GM19238 (cell line): ENCODE data around the gene ZNF74.

Experiments used
- DNase-seq: peaks from one replicate; pipeline ENCODE4 v3.0.0; 2011; ENCODE audit warnings: low spot score; ENCODE audit not compliant: insufficient read length

The ZNF74 gene

DNA sequence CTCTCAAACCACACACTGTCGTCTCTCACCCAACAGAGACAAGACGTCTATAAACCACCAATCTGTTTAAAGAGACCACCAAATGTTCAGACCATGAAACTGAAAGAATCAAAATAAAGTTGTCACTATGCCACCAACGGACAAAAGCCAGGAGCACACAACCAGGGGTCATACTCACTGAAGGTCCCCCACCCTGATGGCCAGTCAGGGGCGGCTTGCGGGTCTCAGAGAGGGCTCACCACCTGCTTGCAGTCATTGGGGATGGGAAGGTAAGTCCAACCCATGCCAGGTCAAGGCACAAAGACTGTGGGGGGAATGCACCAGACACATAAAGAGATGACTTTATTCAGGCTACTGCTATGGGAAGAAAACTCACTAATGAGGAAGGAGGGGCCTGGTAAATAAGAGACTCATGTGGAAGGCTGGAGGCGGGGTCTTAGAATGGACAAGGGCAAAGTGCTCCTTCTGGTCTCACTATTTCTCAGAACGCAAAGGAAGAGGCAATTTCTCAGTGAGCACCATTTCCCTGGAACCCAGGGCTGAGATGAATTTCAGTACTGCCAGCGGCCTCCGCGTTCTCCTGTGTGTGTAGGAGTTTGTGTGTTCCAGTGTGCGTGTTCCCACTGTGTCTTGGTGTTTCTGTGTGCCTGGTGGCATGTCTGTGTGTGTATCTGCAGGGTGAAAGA lies 26.3 kb downstream of the ZNF74 start:
- no peak for DNase-seq

GRCh38 chr22:20421507-20421874 lies 27.5 kb downstream of the ZNF74 start:
- DNase-seq, result no peak

DNA sequence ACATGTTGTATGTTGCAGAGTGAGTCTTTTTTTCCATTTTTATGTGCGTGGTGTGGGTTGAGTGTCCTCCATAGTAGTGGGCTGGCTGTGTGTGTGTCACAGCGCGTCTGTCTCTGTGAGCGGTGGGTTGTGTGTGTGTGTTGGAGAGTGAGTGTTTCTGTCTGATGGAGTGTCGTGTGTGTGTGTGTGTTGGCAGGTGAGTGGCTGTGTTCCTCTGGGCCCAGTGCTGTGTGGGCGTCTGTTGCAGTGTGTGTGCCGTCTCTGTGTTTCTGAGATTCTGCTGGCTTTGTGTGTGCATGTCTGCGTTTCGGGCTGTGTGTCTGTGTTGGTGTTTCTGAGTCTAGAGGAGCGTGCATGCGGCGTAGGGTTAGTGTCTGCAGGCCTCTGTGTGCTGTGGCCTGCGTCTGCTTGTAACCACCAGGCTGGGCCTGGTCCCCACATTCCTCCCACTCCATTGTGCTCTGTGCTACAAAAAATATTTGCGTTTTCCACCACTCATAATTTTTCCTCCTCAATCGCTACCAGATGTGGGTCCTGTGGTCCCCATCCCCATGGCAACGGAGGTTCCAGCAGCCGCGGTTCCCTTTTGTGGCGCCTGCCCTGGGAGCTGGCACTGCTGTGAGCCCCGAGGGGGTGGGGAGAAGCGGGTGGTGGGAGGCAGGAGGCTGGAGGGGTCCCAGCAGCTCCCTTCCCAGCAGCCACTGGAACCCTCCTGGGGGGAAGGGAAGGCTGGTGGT lies 28.5 kb downstream of the ZNF74 start:
- no peak for DNase-seq

DNA sequence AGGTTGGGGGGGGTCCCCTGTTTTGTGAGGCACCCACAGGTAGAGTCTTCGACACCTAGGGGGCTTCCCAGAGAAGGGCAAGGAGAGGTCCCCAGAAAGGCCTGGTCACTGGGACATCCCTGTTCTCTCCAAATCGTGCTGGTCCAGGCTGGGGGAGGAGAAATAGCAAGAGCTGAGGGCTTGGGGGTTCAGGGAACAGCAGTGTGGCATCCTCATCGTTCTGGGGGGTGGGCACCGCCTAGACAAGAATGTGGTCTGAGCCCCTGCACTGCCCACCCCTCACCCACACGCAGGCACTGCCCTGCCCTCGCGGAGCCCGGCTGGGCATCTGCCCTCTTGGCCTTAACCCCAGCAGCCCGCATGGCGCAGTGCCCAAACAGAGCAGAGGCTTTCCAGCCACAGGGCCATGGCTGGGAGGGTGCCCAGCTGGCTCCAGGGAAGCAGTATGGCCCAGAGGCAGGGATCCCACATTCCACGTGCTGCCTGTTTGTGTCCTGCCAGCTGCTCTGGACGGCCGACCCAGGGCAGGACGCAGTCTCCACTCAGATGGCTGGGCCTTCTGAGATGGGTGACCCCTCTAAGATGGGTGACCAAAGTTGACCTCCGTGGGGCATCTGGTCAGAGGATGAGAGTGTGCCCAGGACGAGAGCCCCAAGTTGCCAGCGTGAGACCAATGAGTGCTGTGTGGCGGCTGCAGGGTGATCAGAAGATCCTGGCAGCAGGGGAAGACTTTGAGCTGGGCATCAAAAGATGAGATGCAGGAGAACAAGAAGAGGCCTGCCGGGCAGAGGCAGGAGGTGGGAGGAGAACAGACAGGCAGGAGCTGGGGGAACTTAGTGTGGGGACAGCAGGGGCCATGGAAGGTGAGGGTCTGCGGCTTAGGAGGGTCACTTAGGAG lies 29.3 kb downstream of the ZNF74 start:
- no peak for DNase-seq

- no peak for DNase-seq
Observed at GRCh38 chr22:20423906-20424551, 30.1 kb downstream of the ZNF74 start.

GRCh38 chr22:20424568-20424931 lies 30.6 kb downstream of the ZNF74 start:
- DNase-seq, result no peak

DNA sequence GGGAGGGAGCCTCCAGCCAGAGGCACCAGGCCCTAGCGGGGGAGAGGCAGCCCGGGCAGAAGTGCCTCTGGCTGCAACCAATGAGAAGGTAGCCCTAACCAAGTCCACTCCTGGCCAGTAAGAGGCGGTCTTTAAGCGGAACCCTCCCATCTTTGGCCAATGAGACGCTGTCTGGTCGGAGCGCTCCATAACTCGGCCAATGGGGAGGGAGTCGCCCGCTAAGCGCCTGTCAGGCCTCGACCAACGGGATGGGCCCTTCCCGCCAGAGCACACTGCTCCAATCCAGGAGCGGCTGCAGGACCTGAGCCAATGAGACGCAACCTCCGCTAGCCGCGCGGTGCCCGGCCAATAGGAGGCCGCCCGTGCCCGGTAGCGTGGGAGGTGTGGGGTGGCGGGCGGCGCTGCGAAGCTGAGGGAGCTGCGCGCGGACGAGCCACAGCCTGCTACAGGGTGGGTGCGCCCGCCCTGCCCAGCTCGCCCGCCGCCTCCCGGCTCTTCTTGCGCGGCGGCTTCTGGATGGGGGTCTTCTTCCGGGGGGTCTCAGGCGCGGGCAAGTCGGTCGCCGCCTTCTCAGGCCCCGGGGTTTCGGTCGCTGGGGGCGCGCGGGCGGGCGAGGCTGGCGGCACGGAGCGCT lies 31.1 kb downstream of the ZNF74 start:
- no peak for DNase-seq

DNA sequence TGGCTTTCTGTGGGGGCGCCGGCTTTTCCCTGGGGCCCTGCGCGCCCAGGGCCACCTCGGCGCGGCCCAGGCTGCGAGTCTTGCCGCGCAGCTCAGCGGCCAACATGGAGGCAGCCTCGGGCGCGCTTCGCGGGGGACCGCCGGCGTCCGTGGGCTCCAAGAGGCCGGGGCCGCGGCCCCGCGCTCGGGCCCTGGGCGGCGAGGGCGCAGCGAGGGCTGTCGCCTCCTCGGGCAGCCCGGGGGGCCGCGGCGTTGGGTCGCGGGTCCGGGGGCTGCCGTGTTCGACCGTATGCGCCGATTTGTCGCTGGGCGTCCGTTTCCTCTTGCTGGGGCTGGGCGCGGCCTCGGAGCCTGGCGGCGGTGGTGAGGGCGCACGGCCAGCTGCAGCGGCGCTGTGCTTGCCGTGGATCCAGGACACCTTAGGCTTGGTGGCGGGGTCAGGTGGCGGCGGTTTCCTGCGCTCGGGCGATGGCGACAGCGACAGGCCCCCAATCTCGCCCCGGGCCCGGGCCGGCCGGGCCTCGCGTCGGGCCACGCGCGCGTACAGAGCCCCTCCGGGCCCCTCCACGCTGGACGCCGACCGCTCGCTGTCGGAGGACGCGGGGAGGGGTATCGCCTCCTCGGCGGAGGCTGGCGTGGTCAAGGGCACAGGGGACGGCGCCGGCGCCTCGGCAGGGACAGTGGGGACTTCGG lies 31.8 kb downstream of the ZNF74 start:
- DNase-seq, result no peak

DNA sequence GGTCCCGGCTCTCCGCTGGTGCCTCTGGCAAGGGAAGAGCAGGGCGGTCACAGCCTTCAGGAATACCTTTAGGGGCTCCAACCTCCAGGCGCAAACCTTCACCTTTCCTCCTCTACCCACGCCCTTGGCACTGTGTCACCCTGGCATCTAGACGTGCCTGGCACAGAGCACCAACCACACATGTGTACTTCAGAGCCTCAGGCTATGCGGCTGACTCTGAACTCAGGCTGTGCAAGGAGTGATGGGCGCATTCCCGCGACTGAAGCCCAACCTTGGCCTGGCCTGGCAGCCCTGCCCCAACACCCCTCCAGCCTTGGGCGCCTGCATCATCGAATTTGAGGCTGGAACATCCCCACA lies 32.3 kb downstream of the ZNF74 start:
- DNase-seq, result no peak

DNA sequence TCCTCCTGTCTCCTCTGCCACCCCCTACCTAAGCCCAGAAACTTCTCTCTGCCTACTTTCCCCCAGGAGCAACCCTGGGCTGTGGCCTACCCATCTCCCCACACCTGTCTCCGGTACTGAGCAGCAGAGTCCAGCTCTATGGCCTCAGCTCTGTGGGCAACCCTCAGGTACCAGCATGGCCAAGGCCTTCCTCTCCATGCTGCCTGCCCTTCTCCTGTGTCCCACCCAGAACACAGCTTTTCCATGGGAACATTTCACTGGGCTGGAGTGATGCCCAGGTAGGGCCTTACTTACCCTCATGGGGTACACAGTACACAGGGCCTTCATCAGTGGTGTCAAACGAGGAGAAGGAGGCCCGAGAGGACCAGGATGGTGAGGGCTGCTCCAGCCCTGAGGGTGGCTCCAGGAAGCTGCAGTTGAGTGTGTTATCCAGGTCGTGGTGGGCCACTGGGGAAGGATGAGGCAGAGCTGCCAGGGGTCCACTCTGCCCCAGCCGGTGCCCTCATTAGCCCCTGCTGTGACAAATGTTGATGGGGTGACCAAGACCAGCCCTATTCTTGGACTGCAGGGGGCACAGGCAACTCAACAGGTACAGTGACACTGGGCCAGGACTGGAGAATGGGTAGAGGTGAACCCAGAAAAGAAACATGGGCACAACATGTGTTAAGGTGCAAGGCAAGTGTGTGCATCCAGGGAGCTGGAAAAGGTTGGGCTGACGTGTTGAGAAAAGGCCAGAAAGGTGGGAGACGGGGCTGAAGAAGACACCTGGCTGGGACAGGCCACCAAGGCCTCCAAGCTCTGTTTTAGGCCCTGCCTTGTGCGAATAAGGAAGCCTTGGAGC lies 33.4 kb downstream of the ZNF74 start:
- no peak for DNase-seq

GRCh38 chr22:20427945-20428417 lies 34.0 kb downstream of the ZNF74 start:
- DNase-seq, result no peak

DNA sequence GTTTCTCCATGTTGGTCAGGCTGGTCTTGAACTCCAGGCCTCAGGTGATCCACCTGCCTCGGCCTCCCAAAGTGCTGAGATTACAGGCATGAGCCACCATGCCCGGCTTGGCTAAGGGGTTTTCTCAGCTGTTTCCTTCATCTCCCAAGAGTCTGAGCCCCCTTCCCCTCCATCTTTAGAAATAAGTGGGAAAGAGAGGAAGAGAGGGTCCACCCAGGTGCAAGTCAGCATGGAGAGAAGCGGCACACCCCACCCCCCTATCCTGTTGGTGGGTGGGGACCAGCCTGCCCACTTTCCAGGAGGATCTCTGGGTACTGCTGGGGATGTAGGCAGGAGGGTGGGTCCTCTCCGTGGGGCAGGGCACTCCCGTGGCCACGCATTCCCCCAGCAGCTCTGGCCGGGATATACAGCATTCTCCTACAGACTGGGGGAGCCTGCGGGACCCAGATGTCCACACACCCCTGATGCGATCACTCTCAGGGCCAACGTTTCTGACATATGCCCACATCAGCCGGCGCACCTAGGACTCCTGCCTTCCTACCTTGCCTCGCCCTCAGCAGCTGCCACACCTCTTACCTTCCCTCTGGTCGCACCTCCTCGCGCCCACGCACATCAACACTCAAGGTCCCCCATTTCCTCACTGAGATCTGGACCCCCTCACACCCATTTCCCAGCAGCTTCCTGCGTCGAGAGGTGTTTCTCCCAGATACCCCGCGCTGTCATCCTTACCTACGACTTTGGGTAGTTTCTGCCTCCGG lies 34.7 kb downstream of the ZNF74 start:
- DNase-seq, result no peak

DNA sequence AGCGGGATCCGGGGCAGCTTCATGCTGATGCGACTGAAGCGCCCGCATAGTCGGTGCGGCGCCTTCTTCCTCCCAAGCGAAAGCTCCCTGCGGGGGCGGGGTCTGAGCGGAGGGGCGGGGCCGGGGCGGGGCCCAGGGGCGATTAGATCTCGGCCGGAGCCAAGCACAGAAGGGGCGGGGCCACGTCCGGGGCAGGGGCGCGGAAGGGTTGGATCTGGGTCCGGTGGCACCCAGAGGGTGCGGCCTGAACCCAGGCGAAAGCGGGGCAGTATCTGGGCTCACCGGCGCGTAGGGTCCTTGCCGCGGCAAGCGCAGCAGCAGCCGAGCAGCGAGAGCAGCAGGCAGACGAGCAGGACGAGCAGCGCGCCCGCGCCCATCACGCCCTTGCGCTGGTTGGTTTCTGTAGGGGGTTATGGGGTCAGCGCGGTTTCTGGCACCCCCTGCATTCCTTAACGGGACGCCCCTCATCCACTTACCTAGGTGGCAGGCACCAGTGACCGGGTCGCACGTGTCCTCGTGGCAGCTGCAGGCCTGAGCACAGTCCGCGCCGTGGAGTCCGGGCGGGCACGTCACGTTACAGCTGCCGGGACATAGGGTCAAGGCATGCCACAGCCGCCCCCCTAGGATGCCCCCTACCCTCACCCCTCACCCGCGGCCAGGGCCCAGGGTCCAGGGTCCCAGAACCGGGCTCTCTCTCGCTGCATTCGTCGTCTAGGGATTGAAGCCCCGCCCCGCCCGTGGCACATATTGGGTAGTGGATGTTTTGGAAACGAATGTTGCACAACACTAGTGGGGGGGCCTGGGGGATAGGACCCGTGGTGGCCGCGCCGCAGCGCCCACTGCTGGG lies 35.5 kb downstream of the ZNF74 start:
- DNase-seq, result peak; percentile 85

GRCh38 chr22:20430101-20430719 lies 36.3 kb downstream of the ZNF74 start:
- no peak for DNase-seq

DNA sequence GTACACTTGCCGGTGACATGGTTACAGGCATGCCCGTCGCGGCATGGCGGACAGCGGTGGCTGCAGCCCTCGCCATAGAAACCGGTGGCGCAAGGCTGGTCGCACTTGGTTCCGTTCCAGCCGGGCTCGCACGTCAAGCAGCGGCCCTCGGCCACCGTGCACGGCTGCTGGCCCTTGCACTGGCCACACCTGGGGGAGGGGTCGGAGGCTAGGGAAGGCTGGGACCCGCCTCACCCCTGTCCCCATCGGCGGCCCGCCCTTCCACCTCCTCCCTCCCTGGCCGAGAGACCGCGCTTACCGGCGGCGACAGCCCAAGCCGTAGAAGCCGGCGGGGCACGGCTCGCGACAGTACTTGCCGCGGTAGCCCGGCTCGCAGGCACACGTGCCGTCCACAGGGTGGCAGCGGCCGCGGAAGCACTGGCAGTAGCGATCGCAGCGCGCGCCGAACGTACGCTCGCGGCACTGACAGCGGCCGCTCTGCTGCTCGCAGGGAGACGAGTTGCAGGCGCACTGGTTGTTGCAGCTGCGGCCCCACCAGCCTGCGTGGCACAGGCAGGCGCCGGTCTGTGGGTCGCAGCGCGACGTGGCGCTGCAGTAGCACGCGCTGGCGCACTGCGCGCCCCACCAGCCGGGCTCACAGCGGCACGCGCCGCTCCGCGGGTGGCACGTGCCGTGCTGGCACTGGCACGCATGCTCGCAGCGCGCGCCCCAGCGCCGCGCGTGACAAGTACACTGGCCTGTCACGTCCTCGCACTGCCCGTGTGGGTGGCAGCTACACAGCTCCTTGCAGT lies 37.0 kb downstream of the ZNF74 start:
- no peak for DNase-seq

DNA sequence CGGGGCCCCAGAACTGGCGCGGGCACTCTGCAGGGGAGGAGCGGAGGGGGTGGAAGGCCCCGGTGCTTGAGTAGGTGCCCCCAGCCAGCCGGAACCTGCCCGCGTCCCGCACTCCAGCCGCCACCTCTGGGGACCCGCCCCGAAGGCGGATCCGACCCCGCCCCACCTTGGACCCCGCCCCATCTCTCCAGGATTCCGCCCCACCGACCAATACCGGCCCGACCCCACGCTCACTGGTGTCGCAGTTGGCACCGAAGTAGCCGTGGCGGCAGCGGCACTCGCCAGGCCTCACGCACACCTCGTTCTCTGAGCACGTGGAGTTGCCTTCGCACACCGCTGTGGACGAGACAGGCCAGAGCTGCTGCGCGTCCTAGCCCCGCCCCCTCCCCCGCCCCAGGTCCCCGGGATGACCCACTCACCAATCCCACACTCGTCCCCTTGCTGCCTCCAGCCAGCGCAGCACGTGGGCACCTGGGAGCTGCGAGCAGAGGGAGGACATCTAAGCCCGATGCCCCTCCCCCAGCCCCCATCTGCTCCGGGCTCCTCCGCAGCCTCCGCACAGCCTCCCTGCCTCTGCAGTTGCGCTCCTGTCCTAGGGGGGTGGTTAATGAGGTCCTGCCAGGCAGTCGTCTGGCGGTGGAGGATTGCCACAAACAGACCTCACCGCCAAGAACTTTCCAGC lies 37.7 kb downstream of the ZNF74 start:
- no peak for DNase-seq
